DOHH2 (cell line): ENCODE results near the gene CD58.

Experiments
- EZH2phosphoT487 ChIP-seq: fragments of 200-600 bp; sonication (generic); IDR thresholded peaks from 2 replicates; pipeline ENCODE4 v1.6.1; 2017; ENCODE audit warnings: borderline replicate concordance, mild to moderate bottlenecking, antibody characterized with exemption, low read length, moderate library complexity, mixed read lengths
- TF ChIP-seq, protein P1 (sequence below): fragments of 200-600 bp; sonication (generic); IDR thresholded peaks from one replicate; pipeline ENCODE4 v1.5.1; 2014; ENCODE audit warnings: antibody characterized with exemption, mild to moderate bottlenecking, low read depth, low read length; ENCODE audit not compliant: poor library complexity, severe bottlenecking

DNA sequence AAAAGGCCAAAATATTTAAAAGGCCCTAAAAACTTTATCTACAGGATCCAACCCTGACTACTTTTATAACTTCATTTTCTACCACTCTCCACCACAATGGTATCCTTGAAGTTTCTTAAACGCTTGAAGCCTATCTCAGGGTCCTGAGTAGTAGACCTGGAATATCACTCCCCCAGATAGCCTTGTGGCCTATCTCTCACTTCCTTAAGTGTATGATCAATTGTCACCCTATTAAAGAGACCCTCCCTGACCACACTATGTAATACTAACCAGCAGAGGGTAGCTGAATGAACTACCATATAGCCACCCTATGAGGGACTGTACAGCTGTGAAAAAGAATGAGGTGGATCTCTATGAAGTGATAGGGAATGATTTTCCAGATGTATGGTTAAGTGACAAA lies 5.6 kb downstream of the CD58 start:
- TF ChIP-seq, protein P1, sequence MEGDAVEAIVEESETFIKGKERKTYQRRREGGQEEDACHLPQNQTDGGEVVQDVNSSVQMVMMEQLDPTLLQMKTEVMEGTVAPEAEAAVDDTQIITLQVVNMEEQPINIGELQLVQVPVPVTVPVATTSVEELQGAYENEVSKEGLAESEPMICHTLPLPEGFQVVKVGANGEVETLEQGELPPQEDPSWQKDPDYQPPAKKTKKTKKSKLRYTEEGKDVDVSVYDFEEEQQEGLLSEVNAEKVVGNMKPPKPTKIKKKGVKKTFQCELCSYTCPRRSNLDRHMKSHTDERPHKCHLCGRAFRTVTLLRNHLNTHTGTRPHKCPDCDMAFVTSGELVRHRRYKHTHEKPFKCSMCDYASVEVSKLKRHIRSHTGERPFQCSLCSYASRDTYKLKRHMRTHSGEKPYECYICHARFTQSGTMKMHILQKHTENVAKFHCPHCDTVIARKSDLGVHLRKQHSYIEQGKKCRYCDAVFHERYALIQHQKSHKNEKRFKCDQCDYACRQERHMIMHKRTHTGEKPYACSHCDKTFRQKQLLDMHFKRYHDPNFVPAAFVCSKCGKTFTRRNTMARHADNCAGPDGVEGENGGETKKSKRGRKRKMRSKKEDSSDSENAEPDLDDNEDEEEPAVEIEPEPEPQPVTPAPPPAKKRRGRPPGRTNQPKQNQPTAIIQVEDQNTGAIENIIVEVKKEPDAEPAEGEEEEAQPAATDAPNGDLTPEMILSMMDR = no peak
- TF ChIP-seq EZH2phosphoT487 = no peak
